BJ (cell line): ENCODE measurements around the gene TARS3. TPM values are rescaled to one million over a fixed set of nuclear protein-coding genes. Genes with fewer than 3 reads are reported as not detected.

Experiments
- CTCF ChIA-PET: fragments of 350-600 bp; formaldehyde crosslinking; extraction: SDS; loops from one replicate; lab custom pipeline; 2021; ENCODE audit warnings: antibody characterized with exemption, inconsistent platforms; lab: Yijun Ruan, JAX
- POLR2A ChIA-PET: fragments of 300-600 bp; sonication (Branson Sonifier 250); formaldehyde crosslinking; extraction: SDS; loops from one replicate; lab custom pipeline; 2021; ENCODE audit warnings: antibody characterized with exemption; lab: Charles Lee
- DNase-seq: peaks from one replicate; pipeline ENCODE4 v3.0.0-alpha.2; 2011; ENCODE audit warnings: low read depth
- H3K27me3 ChIP-seq: 2 replicates; pipeline ENCODE4 v1.6.0; 2011; ENCODE audit warnings: low read length; ENCODE audit not compliant: control insufficient read depth, insufficient read depth
- H3K36me3 ChIP-seq: 2 replicates; pipeline ENCODE4 v1.5.1; 2011; ENCODE audit warnings: low read length; ENCODE audit not compliant: control insufficient read depth, insufficient read depth
- H3K4me3 ChIP-seq: 2 replicates; pipeline ENCODE4 v1.5.1; 2011; ENCODE audit warnings: low read depth, mild to moderate bottlenecking, control low read depth, low read length
- polyA plus RNA-seq: library from polyadenylated mRNA; depleted of rRNA; stranded (reverse); fragments of >200 nt; gene quantifications from 2 replicates; pipeline ENCODE4 v1.2.3, GENCODE V29; 2011
- TF ChIP-seq, protein P1 (sequence below): IDR thresholded peaks from 2 replicates; pipeline ENCODE4 v1.5.1; 2011; ENCODE audit warnings: low read depth, mild to moderate bottlenecking, control low read depth, inconsistent platforms, low read length, moderate library complexity; ENCODE audit not compliant: insufficient read depth

The TARS3 gene
- polyA plus RNA-seq, 1 experiment, result 3.1 TPM

DNA sequence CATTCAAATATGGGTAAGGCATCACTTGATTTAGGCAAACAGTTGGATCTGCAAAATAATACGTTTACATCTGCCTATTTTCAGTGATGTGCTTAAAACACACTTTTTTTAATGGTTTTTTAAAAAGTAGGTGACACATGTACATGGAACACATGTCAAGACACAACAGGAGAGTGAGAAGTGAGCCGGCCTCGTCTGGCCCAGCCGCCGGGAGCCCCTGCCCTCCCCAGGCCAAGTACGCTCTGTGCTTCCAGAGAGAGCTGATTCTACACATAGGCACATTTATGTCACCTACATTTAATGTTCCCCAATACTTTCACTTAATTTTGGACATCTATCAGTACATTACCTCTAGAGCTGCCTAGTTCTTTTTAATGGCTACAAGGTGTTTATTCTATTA lies 75.9 kb downstream of the TARS3 start:
- no peak for DNase-seq

DNA sequence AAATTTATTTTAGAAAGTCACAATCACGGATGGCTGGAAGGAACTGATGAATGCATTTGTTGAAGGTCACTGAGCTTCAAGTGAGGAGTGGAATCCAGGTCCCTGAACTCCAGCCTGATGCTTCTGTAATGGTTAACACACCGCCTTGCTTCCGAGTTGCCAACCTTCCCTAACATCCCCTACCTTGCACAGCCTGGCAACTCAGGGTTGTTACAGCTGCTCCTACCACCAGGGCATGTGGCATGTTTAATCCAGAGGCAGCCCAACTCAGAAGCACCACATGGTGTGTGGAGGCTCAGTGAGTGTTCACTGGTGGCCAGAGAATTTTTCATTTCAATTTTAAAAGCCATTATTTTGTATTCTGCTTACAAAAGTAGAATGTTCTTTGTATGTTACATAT lies 77.0 kb downstream of the TARS3 start:
- no peak for DNase-seq
- Histone ChIP-seq H3K4me3 (no peak overlapping the region), H3K36me3 (peaks cover 14% of the 10 kb centered on the region), H3K27me3 (no peaks in the 10 kb centered on the region)
- ChIA-PET POLR2A (interaction anchor here (0.5 kb wide), 1 partner anchor 395 kb away, joined by 10 read pairs; the partner anchor contains the start of gene CHSY1), CTCF (interaction anchor here (1.0 kb wide), 1 partner anchor 145 kb away, joined by 3 read pairs; no protein-coding TSS in a partner anchor)
- TF ChIP-seq, protein P1, sequence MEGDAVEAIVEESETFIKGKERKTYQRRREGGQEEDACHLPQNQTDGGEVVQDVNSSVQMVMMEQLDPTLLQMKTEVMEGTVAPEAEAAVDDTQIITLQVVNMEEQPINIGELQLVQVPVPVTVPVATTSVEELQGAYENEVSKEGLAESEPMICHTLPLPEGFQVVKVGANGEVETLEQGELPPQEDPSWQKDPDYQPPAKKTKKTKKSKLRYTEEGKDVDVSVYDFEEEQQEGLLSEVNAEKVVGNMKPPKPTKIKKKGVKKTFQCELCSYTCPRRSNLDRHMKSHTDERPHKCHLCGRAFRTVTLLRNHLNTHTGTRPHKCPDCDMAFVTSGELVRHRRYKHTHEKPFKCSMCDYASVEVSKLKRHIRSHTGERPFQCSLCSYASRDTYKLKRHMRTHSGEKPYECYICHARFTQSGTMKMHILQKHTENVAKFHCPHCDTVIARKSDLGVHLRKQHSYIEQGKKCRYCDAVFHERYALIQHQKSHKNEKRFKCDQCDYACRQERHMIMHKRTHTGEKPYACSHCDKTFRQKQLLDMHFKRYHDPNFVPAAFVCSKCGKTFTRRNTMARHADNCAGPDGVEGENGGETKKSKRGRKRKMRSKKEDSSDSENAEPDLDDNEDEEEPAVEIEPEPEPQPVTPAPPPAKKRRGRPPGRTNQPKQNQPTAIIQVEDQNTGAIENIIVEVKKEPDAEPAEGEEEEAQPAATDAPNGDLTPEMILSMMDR, result no peak

More for the DNA sequence above, 75.9 kb downstream of the TARS3 start:
- ChIA-PET POLR2A (interaction anchor here (0.5 kb wide), 1 partner anchor 9 kb away, joined by 5 read pairs; no protein-coding TSS in a partner anchor), CTCF (interaction anchor here (2.2 kb wide), 1 partner anchor 7 kb away, joined by 15 read pairs; no protein-coding TSS in a partner anchor)
- TF ChIP-seq, protein P1, result no peak
- H3K36me3 ChIP-seq, result peaks cover 12% of the 10 kb centered on the region
- H3K27me3 ChIP-seq, result no peaks in the 10 kb centered on the region
- no peak overlapping the region for H3K4me3 ChIP-seq

GRCh38 chr15:101646672-101647071 lies 77.6 kb downstream of the TARS3 start:
- H3K27me3 ChIP-seq, result no peaks in the 10 kb centered on the region
- ChIA-PET POLR2A (interaction anchor here (0.5 kb wide), 1 partner anchor 395 kb away, joined by 10 read pairs; the partner anchor contains the start of gene CHSY1), CTCF (interaction anchor here (1.2 kb wide), 1 partner anchor 51 kb away, joined by 3 read pairs; no protein-coding TSS in a partner anchor)

GRCh38 chr15:101642361-101642760 lies 81.9 kb downstream of the TARS3 start:
- no peak overlapping the region for H3K4me3 ChIP-seq
- DNase-seq, result no peak

More at GRCh38 chr15:101646672-101647071, 77.6 kb downstream of the TARS3 start:
- Histone ChIP-seq H3K4me3 (no peak overlapping the region), H3K36me3 (peaks cover 14% of the 10 kb centered on the region)
- TF ChIP-seq, protein P1, result no peak
- no peak for DNase-seq

GRCh38 chr15:101641894-101642293 lies 82.4 kb downstream of the TARS3 start:
- no peak overlapping the region for H3K4me3 ChIP-seq
- TF ChIP-seq, protein P1, result no peak
- no peaks in the 10 kb centered on the region for H3K27me3 ChIP-seq
- peaks cover 19% of the 10 kb centered on the region for H3K36me3 ChIP-seq
- DNase-seq, result no peak
- POLR2A ChIA-PET, result no interaction called here
- CTCF ChIA-PET, result interaction anchor here (0.6 to 4.9 kb wide), 24 partner anchors 8 to 356 kb away, joined by 3 to 65 read pairs (median 4); partner anchors contain the start of genes SNRPA1 and TM2D3

More at GRCh38 chr15:101642361-101642760, 81.9 kb downstream of the TARS3 start:
- H3K36me3 ChIP-seq, result peaks cover 19% of the 10 kb centered on the region
- CTCF ChIA-PET, result interaction anchor here (0.7 to 4.9 kb wide), 21 partner anchors 7 to 369 kb away, joined by 3 to 65 read pairs (median 5); partner anchors contain the start of genes SNRPA1 and TM2D3
- TF ChIP-seq, protein P1, result no peak
- H3K27me3 ChIP-seq, result no peaks in the 10 kb centered on the region
- POLR2A ChIA-PET, result no interaction called here
